ENCODE data around the gene RTN4. TPM values are rescaled to one million over a fixed set of nuclear protein-coding genes. Genes with fewer than 3 reads are reported as not detected.
"Not testable (repeated sequence)": the region's sequence is repeated elsewhere in the genome, so short reads cannot be mapped to it uniquely, and the experiment has no call there.

RTN4 gene, protein sequence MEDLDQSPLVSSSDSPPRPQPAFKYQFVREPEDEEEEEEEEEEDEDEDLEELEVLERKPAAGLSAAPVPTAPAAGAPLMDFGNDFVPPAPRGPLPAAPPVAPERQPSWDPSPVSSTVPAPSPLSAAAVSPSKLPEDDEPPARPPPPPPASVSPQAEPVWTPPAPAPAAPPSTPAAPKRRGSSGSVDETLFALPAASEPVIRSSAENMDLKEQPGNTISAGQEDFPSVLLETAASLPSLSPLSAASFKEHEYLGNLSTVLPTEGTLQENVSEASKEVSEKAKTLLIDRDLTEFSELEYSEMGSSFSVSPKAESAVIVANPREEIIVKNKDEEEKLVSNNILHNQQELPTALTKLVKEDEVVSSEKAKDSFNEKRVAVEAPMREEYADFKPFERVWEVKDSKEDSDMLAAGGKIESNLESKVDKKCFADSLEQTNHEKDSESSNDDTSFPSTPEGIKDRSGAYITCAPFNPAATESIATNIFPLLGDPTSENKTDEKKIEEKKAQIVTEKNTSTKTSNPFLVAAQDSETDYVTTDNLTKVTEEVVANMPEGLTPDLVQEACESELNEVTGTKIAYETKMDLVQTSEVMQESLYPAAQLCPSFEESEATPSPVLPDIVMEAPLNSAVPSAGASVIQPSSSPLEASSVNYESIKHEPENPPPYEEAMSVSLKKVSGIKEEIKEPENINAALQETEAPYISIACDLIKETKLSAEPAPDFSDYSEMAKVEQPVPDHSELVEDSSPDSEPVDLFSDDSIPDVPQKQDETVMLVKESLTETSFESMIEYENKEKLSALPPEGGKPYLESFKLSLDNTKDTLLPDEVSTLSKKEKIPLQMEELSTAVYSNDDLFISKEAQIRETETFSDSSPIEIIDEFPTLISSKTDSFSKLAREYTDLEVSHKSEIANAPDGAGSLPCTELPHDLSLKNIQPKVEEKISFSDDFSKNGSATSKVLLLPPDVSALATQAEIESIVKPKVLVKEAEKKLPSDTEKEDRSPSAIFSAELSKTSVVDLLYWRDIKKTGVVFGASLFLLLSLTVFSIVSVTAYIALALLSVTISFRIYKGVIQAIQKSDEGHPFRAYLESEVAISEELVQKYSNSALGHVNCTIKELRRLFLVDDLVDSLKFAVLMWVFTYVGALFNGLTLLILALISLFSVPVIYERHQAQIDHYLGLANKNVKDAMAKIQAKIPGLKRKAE
- 85.0 TPM for polyA plus RNA-seq (2012; ENCODE audit: low read depth, missing spikeins)

GRCh38 chr2:55050100-55050994 is at the start of gene RTN4:
RTN4 (minus strand) TSS chr2:55050451; CDS start chr2:55050300, 151 bp downstream.
- FAIRE-seq (peak; percentile 97), DNase-seq (ENCODE audit: insufficient read length, low spot score) (peak; percentile 81)
- TF ChIP-seq PAX5 (IDR thresholded peaks at IDR 0.05; ENCODE audit: insufficient read depth, low read length, severe bottlenecking), result no peak
- peak; percentile 88 for TF ChIP-seq POLR2A (IDR thresholded peaks at IDR 0.05; ENCODE audit: low read depth, low read length)
- TF ChIP-seq TAF1 (IDR thresholded peaks at IDR 0.05; ENCODE audit: low read depth, low read length), result peak; percentile 91
- peak; percentile 94 for TF ChIP-seq SPI1 (IDR thresholded peaks at IDR 0.05; ENCODE audit: low read depth, low read length)
- peak; percentile 89 for TF ChIP-seq POLR2AphosphoS5 (IDR thresholded peaks at IDR 0.05; ENCODE audit: low read depth, low read length)
- TF ChIP-seq POU2F2 (IDR thresholded peaks at IDR 0.05; ENCODE audit: low read depth, low read length), result peak; percentile 58

- TF ChIP-seq PAX5 (IDR thresholded peaks at IDR 0.05; ENCODE audit: insufficient read depth, low read length, severe bottlenecking) (no peak), POLR2A (IDR thresholded peaks at IDR 0.05; ENCODE audit: low read depth, low read length) (no peak), POU2F2 (IDR thresholded peaks at IDR 0.05; ENCODE audit: low read depth, low read length) (no peak)
- no peak for DNase-seq (ENCODE audit: insufficient read length, low spot score)
- no peak for FAIRE-seq
These were observed 49.2 kb upstream of the RTN4 start for GRCh38 chr2:55099493-55099877.

DNA sequence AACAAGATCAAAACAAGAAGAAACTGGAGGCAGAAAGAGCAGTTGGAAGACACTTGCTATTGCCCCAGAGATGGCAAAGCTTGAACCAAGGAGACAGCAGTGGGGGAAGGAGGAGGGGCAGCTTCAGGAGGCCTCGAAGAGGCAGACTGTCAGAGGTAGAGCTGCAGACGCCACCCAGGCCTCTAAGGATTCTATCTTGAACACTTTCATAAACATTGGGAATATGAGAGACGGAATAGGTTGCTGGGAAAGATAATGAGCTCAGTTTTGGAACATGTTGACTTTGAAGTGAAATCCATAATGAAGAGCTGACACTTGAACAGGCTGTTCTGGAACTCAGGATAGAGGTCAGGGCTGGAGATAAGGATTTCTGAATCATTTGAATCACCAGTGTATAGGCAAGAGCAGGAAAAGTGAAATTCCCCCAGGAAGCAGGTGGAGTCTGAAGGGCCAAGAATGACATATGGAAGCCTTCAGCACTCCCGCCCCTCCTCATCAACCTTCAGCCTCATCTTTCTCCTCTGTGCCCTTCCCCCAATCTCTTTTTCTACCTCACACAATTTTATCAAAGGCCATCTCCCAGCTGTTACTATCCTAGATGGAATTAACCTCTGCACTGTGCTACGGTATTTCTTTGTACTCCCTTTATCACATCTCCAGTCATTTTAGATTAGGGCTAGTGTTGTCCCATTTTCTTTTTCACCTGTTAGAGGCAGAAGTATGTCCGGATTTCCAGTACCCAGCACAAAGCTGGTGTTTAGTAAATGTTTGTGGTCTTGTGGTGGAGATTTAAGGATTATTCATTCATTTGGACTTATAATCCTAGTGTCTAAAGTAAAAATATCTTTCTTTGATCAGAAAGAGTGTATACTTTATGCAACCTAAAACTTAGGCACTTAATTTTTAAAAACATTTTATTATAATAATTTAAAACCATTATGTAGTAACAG is 47.5 kb upstream of the RTN4 start:
- FAIRE-seq (no peak), DNase-seq (ENCODE audit: insufficient read length, low spot score) (no peak)
- TF ChIP-seq SPI1 (IDR thresholded peaks at IDR 0.05; ENCODE audit: low read depth, low read length) (no peak), POU2F2 (IDR thresholded peaks at IDR 0.05; ENCODE audit: low read depth, low read length) (no peak), POLR2A (IDR thresholded peaks at IDR 0.05; ENCODE audit: low read depth, low read length) (no peak), TAF1 (IDR thresholded peaks at IDR 0.05; ENCODE audit: low read depth, low read length) (no peak), POLR2AphosphoS5 (IDR thresholded peaks at IDR 0.05; ENCODE audit: low read depth, low read length) (no peak), PAX5 (IDR thresholded peaks at IDR 0.05; ENCODE audit: insufficient read depth, low read length, severe bottlenecking) (no peak)

DNA sequence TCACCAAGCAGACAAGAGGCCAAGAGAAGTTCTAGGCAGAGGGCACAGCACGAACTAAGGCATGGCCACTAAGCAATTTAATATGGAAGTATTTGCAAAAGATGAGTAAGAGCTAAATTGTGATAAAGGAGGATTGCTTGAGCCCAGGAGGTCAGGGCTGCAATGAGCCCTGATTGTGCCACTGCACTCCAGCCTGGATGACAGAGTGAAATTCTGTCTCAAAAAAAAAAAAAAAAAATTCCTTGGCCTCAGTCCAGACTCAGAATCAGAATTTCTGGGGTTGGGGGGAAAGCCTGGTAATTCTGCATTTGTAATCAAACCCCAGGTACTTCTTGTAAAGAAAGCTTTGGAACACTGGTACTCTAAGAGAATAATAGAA is 46.8 kb upstream of the RTN4 start:
- DNase-seq (ENCODE audit: insufficient read length, low spot score) (no peak), FAIRE-seq (no peak)
- no peak for TF ChIP-seq PAX5 (IDR thresholded peaks at IDR 0.05; ENCODE audit: insufficient read depth, low read length, severe bottlenecking)

DNA sequence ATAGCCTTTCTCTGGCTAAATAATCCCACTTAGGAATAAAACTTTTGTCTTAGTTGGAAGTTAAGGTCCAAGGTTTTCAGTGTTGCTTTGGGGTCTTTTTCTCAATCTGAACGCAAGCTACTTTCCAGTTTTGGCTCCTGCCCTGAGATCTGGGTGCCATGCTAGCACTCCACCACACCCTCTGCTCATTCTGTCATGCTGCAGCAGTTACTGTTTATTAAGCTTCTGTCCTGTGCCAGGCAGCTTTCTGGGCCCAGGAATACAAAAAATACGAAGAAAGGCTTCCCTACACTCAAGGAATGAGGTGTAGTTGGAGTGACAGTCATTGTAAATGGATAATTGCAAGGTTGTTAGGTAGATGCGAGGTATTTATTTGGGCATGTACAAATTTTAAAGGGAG is 46.3 kb upstream of the RTN4 start:
- no peak for TF ChIP-seq PAX5 (IDR thresholded peaks at IDR 0.05; ENCODE audit: insufficient read depth, low read length, severe bottlenecking)
- TF ChIP-seq SPI1 (IDR thresholded peaks at IDR 0.05; ENCODE audit: low read depth, low read length), result no peak
- TF ChIP-seq POU2F2 (IDR thresholded peaks at IDR 0.05; ENCODE audit: low read depth, low read length), result no peak
- no peak for TF ChIP-seq POLR2A (IDR thresholded peaks at IDR 0.05; ENCODE audit: low read depth, low read length)
- no peak for TF ChIP-seq TAF1 (IDR thresholded peaks at IDR 0.05; ENCODE audit: low read depth, low read length)
- no peak for TF ChIP-seq POLR2AphosphoS5 (IDR thresholded peaks at IDR 0.05; ENCODE audit: low read depth, low read length)
- DNase-seq (ENCODE audit: insufficient read length, low spot score), result no peak
- FAIRE-seq, result no peak

GRCh38 chr2:55093381-55093780 is 43.1 kb upstream of the RTN4 start:
- DNase-seq (ENCODE audit: insufficient read length, low spot score) (no peak), FAIRE-seq (no peak)
- no peak for TF ChIP-seq SPI1 (IDR thresholded peaks at IDR 0.05; ENCODE audit: low read depth, low read length)
- no peak for TF ChIP-seq TAF1 (IDR thresholded peaks at IDR 0.05; ENCODE audit: low read depth, low read length)
- TF ChIP-seq POLR2A (IDR thresholded peaks at IDR 0.05; ENCODE audit: low read depth, low read length), result no peak
- no peak for TF ChIP-seq POU2F2 (IDR thresholded peaks at IDR 0.05; ENCODE audit: low read depth, low read length)
- TF ChIP-seq POLR2AphosphoS5 (IDR thresholded peaks at IDR 0.05; ENCODE audit: low read depth, low read length), result no peak
- TF ChIP-seq PAX5 (IDR thresholded peaks at IDR 0.05; ENCODE audit: insufficient read depth, low read length, severe bottlenecking), result no peak

- no peak for DNase-seq (ENCODE audit: insufficient read length, low spot score)
- no peak for FAIRE-seq
- TF ChIP-seq TAF1 (IDR thresholded peaks at IDR 0.05; ENCODE audit: low read depth, low read length) (no peak), POU2F2 (IDR thresholded peaks at IDR 0.05; ENCODE audit: low read depth, low read length) (no peak), POLR2AphosphoS5 (IDR thresholded peaks at IDR 0.05; ENCODE audit: low read depth, low read length) (no peak)
These were observed 42.2 kb upstream of the RTN4 start for GRCh38 chr2:55092439-55092838.

- not testable (repeated sequence) for FAIRE-seq; DNase-seq (ENCODE audit: insufficient read length, low spot score)
These were observed 41.4 kb upstream of the RTN4 start for GRCh38 chr2:55091681-55092080.

Data from GM12891 (cell line).